ENCODE data around the gene PCYT2.
"Not testable (repeated sequence)": the region's sequence is repeated elsewhere in the genome, so short reads cannot be mapped to it uniquely, and the experiment has no call there.

- not testable (repeated sequence) for TF ChIP-seq POLR2A, CTCF (IDR thresholded peaks at IDR 0.05)
Measured at GRCh38 chr17:81918333-81918669, 7.1 kb upstream of the PCYT2 start.

Measured in prostate gland (tissue), 2 donors.